Tibial artery (tissue), 4 donors: ENCODE results near the gene KRT24.

ENCODE experiments used
- DNase-seq, 2 donors: peaks; one replicate each; pipeline ENCODE4 v3.0.0-alpha.2; 2019
- H3K27ac ChIP-seq, 2 donors: fragments of 200-600 bp; sonication (generic) in 1 of 2; 1 replicate in 1 of 2; 2 replicates in 1 of 2; pipeline ENCODE4 v1.5.1; 2018 to 2019; ENCODE audit warnings: mild to moderate bottlenecking in 1 of 2
- H3K27me3 ChIP-seq, 2 donors: fragments of 200-600 bp; sonication (generic) in 1 of 2; one replicate each; pipeline versions ENCODE4 v1.5.1 to v1.6.0; 2016 to 2019
- H3K36me3 ChIP-seq, 3 donors: fragments of 200-600 bp; sonication (generic) in 2 of 3; one replicate each; pipeline ENCODE4 v1.5.1; 2016 to 2019; ENCODE audit warnings: mild to moderate bottlenecking in 2 of 3
- H3K4me1 ChIP-seq, 4 donors: fragments of 200-600 bp; sonication (generic) in 2 of 4; 1 replicate in 3 of 4; 2 replicates in 1 of 4; pipeline ENCODE4 v1.5.1; 2016 to 2019
- H3K4me3 ChIP-seq, 2 donors: fragments of 200-600 bp; sonication (generic) in 1 of 2; 1 replicate in 1 of 2; 2 replicates in 1 of 2; pipeline ENCODE4 v1.5.1; 2018 to 2019; ENCODE audit warnings: mild to moderate bottlenecking in 2 of 2
- H3K9me3 ChIP-seq, 3 donors: fragments of 200-600 bp; sonication (generic) in 1 of 3; one replicate each; pipeline ENCODE4 v1.5.1; 2016 to 2019
- CTCF ChIP-seq, 2 experiments: fragments of 200-600 bp in 1 of 2; fragments of 450-650 bp in 1 of 2; IDR thresholded peaks; one replicate each; pipeline ENCODE4 v1.5.1; 2017 to 2019; ENCODE audit warnings: antibody characterized with exemption in 2 of 2, mild to moderate bottlenecking in 1 of 2, moderate library complexity in 1 of 2
- intact Hi-C: fragments of 100-400 bp; cut with DNase I; formaldehyde crosslinking; loops from one replicate; pipeline ENCODE4 v1.15.0; 2023; ENCODE audit warnings: low total_unique reads

KRT24 gene

GRCh38 chr17:40666331-40666730 is 37.2 kb downstream of the KRT24 start:
- intact Hi-C loops = no loop called here
- H3K4me3 ChIP-seq = no peak overlapping the region
- H3K36me3 ChIP-seq = no peaks in the 10 kb centered on the region
- H3K27ac ChIP-seq = no peak overlapping the region
- no peaks in the 10 kb centered on the region for H3K4me1 ChIP-seq
- peaks cover 0 to 34% of the 10 kb centered on the region in 2 donors for H3K27me3 ChIP-seq
- no peak for DNase-seq
- no peak for TF ChIP-seq CTCF (IDR thresholded peaks at IDR 0.05)
- H3K9me3 ChIP-seq = no peaks in the 10 kb centered on the region

DNA sequence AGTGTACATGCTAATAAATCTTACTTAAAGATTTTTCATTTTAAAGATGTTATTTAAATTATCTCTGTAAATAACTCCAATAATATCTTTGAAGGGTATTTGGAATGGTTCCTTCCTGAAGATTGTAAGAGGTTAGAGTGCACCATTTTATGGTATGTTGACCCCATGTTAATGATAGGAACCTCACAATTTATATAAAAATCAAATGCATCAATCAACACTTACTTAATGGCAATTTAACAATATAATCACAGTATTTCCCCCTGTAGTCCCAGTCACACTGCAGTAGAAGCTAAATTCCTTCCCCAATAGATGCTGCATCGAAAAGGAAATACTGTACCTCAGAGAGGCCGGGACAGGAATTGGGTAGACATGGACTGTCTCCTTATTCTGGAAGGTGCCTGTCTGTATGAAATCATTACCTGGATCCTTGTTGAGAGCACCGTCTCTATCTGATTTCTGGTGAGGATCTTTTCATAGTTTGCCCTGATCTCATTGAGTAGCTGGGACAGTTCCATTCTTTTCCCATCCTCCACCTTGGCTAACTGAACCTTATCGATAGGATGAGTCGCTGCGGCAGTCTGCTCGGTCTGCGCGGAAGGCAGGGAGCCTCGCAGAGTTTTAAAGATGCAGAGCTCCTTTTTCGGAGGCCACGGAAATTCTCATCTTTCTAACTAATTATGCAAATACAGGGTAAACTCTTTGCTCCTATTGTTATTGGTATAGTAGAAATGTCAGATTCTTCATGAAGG is 38.8 kb downstream of the KRT24 start, which contains the start of gene KRT222:
KRT222 (minus strand) TSS at position 596 of the 752 bp plus-strand sequence; CDS start at position 518, 78 bp downstream.
- Histone ChIP-seq H3K9me3 (no peaks in the 10 kb centered on the region), H3K4me1 (no peaks in the 10 kb centered on the region), H3K4me3 (no peak within 1 kb of the TSS), H3K27me3 (peaks cover 0 to 34% of the 10 kb centered on the region in 2 donors), H3K27ac (no peak within 1 kb of the TSS), H3K36me3 (no peaks in the 10 kb centered on the region)
- DNase-seq = no peak
- intact Hi-C loops = no loop called here
- TF ChIP-seq CTCF (IDR thresholded peaks at IDR 0.05) = no peak

GRCh38 chr17:40663252-40663651 is 40.3 kb downstream of the KRT24 start:
- H3K4me3 ChIP-seq = no peak overlapping the region
- no peak overlapping the region for H3K27ac ChIP-seq
- intact Hi-C loops = no loop called here
- H3K27me3 ChIP-seq = peaks cover 0 to 29% of the 10 kb centered on the region in 2 donors
- TF ChIP-seq CTCF (IDR thresholded peaks at IDR 0.05) = no peak
- no peaks in the 10 kb centered on the region for H3K36me3 ChIP-seq
- H3K4me1 ChIP-seq = no peaks in the 10 kb centered on the region
- no peak for DNase-seq
- H3K9me3 ChIP-seq = no peaks in the 10 kb centered on the region

DNA sequence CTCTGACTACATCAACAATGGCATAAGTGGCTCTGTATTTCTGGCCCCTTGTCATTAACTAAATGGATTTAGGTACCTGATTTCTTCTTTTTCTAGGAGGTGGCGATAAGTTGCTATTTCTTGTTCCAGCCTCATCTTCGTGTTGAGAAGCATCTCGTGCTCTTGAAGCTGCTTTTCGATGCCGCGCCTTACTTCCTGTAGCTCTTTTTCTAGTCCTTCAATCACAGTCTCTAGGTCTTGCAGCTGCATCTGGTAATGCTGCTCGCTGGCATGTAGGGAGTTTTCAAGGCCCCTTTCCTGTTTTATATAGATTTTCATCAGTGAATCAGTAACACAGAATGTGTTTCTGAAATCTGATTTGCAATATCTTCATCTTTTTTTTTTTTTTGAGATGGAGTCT is 43.6 kb downstream of the KRT24 start:
- no peaks in the 10 kb centered on the region for H3K4me1 ChIP-seq
- no peak for TF ChIP-seq CTCF (IDR thresholded peaks at IDR 0.05)
- no peaks in the 10 kb centered on the region for H3K9me3 ChIP-seq
- H3K4me3 ChIP-seq = no peak overlapping the region
- H3K27ac ChIP-seq = no peak overlapping the region
- peaks cover 0 to 9% of the 10 kb centered on the region in 2 donors for H3K27me3 ChIP-seq
- no peaks in the 10 kb centered on the region for H3K36me3 ChIP-seq
- intact Hi-C loops = no loop called here
- no peak for DNase-seq

GRCh38 chr17:40658396-40658795 is 45.2 kb downstream of the KRT24 start:
- Histone ChIP-seq H3K36me3 (no peaks in the 10 kb centered on the region), H3K27me3 (peaks cover 0 to 4% of the 10 kb centered on the region in 2 donors), H3K4me1 (no peaks in the 10 kb centered on the region), H3K9me3 (no peaks in the 10 kb centered on the region), H3K27ac (no peak overlapping the region), H3K4me3 (no peak overlapping the region)
- no peak for DNase-seq
- intact Hi-C loops = no loop called here
- TF ChIP-seq CTCF (IDR thresholded peaks at IDR 0.05) = no peak
